Limb (tissue), 2 donors: ENCODE data around the gene CACNA1A.
A peak's percentile ranks its signal among the peaks of the same experiment; 100 is the strongest.
"Not testable (repeated sequence)": the region's sequence is repeated elsewhere in the genome, so short reads cannot be mapped to it uniquely, and the experiment has no call there.

ENCODE experiments used
- DNase-seq, 2 donors: peaks; one replicate each; pipeline ENCODE4 v3.0.0-alpha.2; 2016; ENCODE audit errors: extremely low spot score in 2 of 2

CACNA1A gene

GRCh38 chr19:13427273-13428051 is 78.8 kb downstream of the CACNA1A start:
- no peak for DNase-seq

- DNase-seq: not testable (repeated sequence)
These were observed 80.4 kb downstream of the CACNA1A start for GRCh38 chr19:13425875-13426274.

DNA sequence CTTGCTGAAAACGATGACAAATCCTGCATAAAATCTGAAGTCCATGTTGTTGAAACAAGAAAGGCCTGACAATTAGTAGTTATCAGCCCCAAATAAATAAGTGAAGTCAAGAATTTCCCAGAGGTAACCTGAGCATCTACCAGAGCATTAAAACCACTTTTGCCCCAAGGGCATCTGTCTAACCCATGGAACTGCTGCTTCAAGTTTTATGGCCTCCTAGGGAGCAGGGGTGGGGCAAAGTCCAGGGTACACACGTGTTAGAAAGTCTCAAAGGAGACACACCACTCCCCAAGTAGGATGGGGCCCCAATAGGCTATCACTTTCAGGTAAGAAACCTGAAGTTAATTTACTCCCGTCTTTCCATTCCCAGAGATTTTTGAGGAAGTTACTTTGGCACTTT is 81.1 kb downstream of the CACNA1A start:
- no peak for DNase-seq

GRCh38 chr19:13420780-13421179 is 85.5 kb downstream of the CACNA1A start:
- DNase-seq: no peak

DNA sequence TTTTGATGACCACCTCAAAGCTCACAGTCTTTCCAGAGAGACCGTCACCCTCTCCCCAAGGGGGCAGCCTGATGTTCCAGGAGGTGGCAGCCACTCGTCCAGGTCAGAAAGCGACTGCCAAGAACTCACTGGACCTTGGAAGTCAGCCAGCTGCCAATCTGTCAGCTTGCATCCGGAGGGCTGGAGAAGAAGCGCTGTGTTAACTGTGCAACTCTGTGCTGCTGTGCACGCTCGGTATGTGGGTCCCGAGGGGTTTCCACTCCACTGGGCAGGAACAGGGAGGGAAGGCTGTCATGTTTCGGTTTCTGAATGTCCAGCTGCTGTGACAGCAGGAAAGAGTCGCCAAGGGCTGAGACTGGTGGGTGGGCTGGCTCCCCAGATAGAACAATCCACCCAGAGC is 89.2 kb downstream of the CACNA1A start:
- no peak for DNase-seq

DNA sequence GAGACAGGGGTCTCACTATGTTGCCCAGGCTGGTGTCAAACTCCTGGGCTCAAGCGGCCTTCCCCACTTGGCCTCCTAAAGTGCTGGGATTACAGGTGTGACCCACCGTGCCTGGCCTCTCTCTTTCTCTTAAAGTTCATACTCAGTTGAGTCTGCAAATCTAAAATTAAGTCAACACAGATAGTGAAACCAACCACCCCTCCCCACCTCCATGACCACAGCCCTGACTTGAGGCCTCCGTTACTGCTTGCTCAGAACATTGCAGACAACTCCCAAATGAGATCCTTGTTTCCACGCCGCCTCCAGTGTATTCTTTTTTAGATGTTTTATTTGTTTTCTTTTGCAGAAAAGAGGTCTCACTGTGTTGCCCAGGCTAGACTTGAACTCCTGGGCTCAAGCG is 94.4 kb downstream of the CACNA1A start:
- DNase-seq: no peak

DNA sequence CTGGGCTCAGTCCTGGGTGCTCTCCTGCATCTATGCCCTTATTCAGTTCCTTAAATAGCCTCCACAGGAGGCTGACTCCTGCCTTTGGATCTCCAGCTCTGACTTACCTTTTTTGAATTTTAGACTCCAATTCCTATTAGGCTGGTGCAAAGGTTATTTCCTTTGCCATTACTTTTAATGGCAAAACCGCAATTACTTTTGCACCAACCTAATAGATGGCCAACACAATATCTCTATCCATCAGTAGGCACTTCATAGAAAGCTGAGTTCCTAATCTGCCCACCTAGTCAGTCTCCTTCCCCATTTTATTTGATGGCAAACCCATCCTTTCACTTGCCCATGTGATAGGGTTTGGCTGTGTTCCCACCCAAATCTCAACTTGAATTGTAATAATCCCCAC is 95.3 kb downstream of the CACNA1A start:
- no peak for DNase-seq

GRCh38 chr19:13408889-13409518 is 97.3 kb downstream of the CACNA1A start:
- peak in 1 of 2 donors; percentile 40 for DNase-seq

DNA sequence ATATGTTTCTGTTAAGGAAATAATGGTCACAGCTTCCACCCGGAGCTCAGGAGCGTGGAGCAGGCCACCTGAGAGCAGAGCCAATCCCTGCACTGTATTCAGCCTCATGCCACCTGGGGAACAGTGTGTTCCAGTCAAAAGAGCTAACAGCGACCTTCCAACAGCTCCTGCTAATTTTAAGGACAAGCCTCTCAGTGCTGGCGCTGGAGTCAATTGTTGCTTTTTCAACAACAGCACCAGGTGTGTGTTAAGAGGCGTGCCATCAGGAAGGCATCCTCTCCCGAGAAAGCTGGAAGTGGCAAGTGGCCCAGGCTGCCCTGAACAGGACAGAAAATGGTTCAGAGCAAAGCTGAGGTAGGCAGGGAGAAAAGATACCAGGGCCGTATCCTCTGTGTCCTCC is 102.0 kb downstream of the CACNA1A start:
- no peak for DNase-seq

- DNase-seq: no peak
These were observed 104.9 kb downstream of the CACNA1A start for GRCh38 chr19:13401388-13401787.

- no peak for DNase-seq
These were observed 106.0 kb downstream of the CACNA1A start for GRCh38 chr19:13400296-13400695.

DNA sequence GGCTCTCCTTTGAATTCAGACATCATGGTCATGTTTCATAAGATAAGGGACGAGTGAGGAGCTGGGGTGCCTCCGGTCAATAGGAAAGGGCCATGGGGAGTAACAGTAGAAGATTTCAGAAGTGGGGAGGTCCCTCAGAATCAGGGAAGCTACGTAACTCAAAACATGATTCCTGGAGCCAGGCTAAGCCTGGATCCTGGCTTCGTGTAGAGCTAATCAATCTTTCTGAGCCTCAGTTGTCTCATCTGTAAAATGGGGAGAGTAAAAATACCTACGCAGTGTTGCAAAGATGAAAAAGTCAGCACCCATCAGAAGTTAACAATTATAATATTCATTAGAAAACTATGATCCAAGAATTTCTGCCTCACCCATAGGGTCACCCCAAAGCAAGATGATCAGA is 106.5 kb downstream of the CACNA1A start:
- DNase-seq: no peak

- DNase-seq: no peak
These were observed 107.2 kb downstream of the CACNA1A start for GRCh38 chr19:13398780-13399726.

GRCh38 chr19:13398182-13398581 is 108.1 kb downstream of the CACNA1A start:
- DNase-seq: no peak

DNA sequence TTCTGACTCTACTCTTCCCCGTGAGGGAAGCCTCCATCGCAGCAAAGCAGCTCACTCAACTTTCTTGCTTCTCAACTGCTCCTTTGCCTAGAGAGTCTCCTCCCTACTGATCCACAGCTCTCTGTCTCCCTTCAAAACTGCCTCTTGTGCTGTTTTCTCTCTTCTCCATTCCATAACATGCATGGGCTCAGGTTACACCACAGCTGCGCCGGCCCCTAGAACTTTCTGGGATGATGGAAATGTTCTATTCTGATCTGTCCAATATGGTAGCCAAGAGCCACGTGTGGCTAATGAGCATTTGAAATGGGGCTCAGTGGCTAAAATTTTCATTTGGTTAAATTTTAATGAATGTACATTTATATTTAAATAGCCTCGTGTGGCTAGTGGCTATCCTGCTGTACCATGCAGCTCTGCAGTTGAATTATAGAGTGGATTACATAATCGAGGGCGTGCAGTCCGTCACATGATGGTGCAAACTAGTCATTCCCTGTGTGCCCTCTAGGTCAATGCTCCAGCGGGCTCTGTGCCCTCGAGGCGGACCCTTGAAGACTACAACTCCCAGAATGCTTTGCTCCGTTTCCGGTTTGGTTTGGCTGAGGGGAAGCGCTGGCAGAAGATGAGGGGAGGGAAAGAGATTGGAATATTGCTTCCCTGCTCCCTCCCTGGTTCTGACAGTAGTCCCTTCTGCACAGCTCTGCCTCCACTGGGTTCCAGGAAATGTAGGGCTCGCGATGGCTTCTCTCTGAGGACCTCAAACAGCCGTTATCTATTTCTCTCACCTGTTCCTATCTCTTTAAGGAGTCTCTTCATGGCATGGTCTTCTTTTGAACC is 109.8 kb downstream of the CACNA1A start:
- peak; percentile 2 to 52 for DNase-seq

DNA sequence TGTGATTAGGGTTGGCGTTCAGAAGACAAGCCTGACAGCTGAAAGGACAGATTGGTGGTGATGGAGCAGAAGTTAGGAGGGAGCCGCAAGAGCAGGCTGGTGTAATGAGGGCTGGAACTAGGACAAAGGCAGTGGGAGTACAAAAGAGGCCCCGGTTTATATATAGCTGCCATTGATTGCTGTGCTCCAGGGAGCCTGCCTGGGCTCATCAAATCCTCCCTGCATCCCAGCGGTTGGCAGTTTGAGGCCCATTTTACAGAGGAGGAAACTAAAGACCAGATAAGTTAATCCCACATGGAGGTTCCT is 123.7 kb downstream of the CACNA1A start:
- DNase-seq: no peak

- no peak for DNase-seq
These were observed 124.2 kb downstream of the CACNA1A start for GRCh38 chr19:13381827-13382632.

GRCh38 chr19:13376537-13376936 is 129.7 kb downstream of the CACNA1A start:
- no peak for DNase-seq

- no peak for DNase-seq
These were observed 132.7 kb downstream of the CACNA1A start for GRCh38 chr19:13373599-13373998.

DNA sequence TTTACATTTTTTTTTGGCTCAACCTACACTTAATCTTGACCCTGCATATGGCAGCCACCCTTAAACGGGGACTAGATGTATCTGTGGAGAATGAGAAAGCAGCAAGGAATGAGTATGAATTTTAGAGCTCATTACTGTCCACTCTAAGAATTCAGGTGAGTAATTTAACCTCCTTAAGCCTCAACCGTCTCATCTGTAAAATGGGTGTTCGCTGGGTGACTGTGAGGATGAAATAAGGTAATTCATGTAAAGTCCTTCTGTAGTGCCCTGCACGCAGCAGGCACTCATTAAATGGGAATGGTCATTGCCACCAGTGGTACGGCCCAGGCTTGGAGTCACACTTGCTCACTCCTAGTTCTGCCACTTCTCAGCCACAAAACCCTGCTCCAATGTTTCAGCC is 135.3 kb downstream of the CACNA1A start:
- no peak for DNase-seq
